PC-9 (cell line): Measurements from ENCODE around the gene EOLA2. TPM values are rescaled to one million over a fixed set of nuclear protein-coding genes. Genes with fewer than 3 reads are reported as not detected.
"Not testable (repeated sequence)": the region's sequence is repeated elsewhere in the genome, so short reads cannot be mapped to it uniquely, and the experiment has no call there.

Experiments
- BruUV-seq: library from RNA; stranded (reverse); fragments of 400-500 nt; replicated peaks from 2 replicates; lab custom pipeline; 2021; lab: Mats Ljungman, UMichigan
- CTCF ChIA-PET: fragments of 300-600 bp; sonication (Branson Sonifier 250); formaldehyde crosslinking; loops from one replicate; lab custom pipeline; 2022; ENCODE audit warnings: antibody characterized with exemption; lab: Charles Lee
- POLR2A ChIA-PET: fragments of 300-600 bp; sonication (Branson Sonifier 250); formaldehyde crosslinking; loops from one replicate; lab custom pipeline; 2022; ENCODE audit warnings: antibody characterized with exemption; ENCODE audit not compliant: unreplicated experiment; lab: Charles Lee
- DNase-seq, 2 experiments: peaks; one replicate each; pipeline versions ENCODE4 v3.0.0 to v3.0.0-alpha.2; 2015 to 2022; ENCODE audit warnings: mixed read lengths in 1 of 2
- H2AFZ ChIP-seq: fragments of 200-600 bp; sonication (generic); 2 replicates; pipeline ENCODE4 v1.8.1; 2017; ENCODE audit warnings: antibody characterized with exemption
- H3F3A ChIP-seq: fragments of 200-600 bp; sonication (generic); 2 replicates; pipeline ENCODE4 v1.8.1; 2017; ENCODE audit warnings: antibody characterized with exemption, mild to moderate bottlenecking, low read depth; ENCODE audit not compliant: insufficient read depth
- H3K27ac ChIP-seq: fragments of 200-600 bp; sonication (generic); 2 replicates; pipeline ENCODE4 v1.6.1; 2016; ENCODE audit warnings: mixed run types
- H3K27me3 ChIP-seq: fragments of 200-600 bp; sonication (generic); 2 replicates; pipeline ENCODE4 v1.6.1; 2016; ENCODE audit warnings: low read depth, mixed run types; ENCODE audit not compliant: insufficient read depth
- H3K36me3 ChIP-seq: fragments of 200-600 bp; sonication (generic); 2 replicates; pipeline ENCODE4 v1.6.1; 2016; ENCODE audit warnings: low read depth, mixed run types
- H3K4me1 ChIP-seq: fragments of 200-600 bp; sonication (generic); replicated peaks from 2 replicates; pipeline ENCODE4 v1.6.1; 2016; ENCODE audit warnings: mixed run types; ENCODE audit not compliant: insufficient read depth
- H3K4me2 ChIP-seq: fragments of 200-600 bp; sonication (generic); 2 replicates; pipeline ENCODE4 v1.6.1; 2017; ENCODE audit warnings: mixed run types
- H3K4me3 ChIP-seq: fragments of 200-600 bp; sonication (generic); 2 replicates; pipeline ENCODE4 v1.6.1; 2016; ENCODE audit warnings: mixed run types
- H3K79me2 ChIP-seq: fragments of 200-600 bp; sonication (generic); 2 replicates; pipeline ENCODE4 v1.6.1; 2017; ENCODE audit warnings: low read depth, mixed run types
- H3K9me2 ChIP-seq: fragments of 200-600 bp; sonication (generic); 2 replicates; pipeline ENCODE4 v1.8.1; 2017; ENCODE audit warnings: mild to moderate bottlenecking; ENCODE audit not compliant: insufficient read depth
- H3K9me3 ChIP-seq: fragments of 200-600 bp; sonication (generic); 2 replicates; pipeline ENCODE4 v1.8.1; 2016; ENCODE audit warnings: low read depth; ENCODE audit not compliant: insufficient read depth
- H4K20me1 ChIP-seq: fragments of 200-600 bp; sonication (generic); 2 replicates; pipeline ENCODE4 v1.8.1; 2017; ENCODE audit not compliant: insufficient read depth
- intact Hi-C: fragments of 100-400 bp; cut with micrococcal nuclease; formaldehyde crosslinking; loops from one replicate; pipeline ENCODE4 v1.10.0; 2022; ENCODE audit not compliant: unreplicated experiment
- total RNA-seq: library from RNA; stranded (reverse); gene quantifications from 2 replicates; pipeline ENCODE4 v1.2.3, GENCODE V29; 2021

EOLA2 gene
- total RNA-seq, 1 experiment from 2014 or later, result 44.3 TPM

DNA sequence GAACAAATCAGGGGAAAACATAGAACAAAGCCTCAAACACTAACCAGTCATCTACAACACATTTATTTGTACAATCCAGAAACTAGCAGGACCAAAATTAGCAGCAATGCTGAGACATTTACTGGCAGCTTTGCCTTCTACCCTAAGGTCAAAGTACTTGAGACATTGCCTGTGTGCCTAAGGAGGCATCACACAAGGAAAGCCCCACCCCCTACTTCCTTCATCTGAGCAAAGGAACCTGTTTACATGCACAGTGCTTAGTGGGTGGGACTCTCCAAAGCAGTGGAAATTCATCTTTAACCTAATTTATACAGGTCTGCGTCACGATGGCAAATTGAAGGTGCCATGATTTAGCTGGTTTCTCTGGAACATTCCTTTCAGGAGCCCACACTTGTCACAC, 6.1 kb downstream of the EOLA2 start:
- H3K36me3 ChIP-seq, H3K9me2 ChIP-seq: not testable (repeated sequence)

DNA sequence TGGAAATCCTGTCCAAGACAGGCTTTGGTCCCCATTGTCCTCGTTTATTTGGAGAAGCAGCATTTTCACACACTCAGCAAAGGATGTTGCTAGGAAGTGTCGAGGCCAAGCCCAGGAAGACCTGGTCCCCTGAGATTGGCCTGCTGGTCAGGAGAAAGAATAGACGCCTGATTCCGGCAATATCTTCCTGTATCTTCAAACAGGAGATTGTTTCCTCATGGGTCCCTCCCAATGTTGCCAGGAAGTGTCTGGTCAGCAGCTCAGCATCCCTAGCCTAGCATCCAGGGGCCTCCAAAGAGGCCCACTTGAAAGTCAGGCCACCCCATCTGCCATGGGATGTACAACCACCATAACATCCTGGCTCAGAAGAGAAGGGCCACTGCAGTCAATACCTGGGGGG, 6.9 kb downstream of the EOLA2 start:
- H3K36me3 ChIP-seq, H3K9me3 ChIP-seq, H3K4me2 ChIP-seq, H3K9me2 ChIP-seq, BruUV-seq, DNase-seq, H3K4me3 ChIP-seq, POLR2A ChIA-PET, H3K4me1 ChIP-seq, H3F3A ChIP-seq, CTCF ChIA-PET, H3K27me3 ChIP-seq, H4K20me1 ChIP-seq, H3K27ac ChIP-seq, H2AFZ ChIP-seq, intact Hi-C loops, H3K79me2 ChIP-seq: not testable (repeated sequence)

More for the DNA sequence above, 6.1 kb downstream of the EOLA2 start:
- H3K4me1 ChIP-seq, DNase-seq, intact Hi-C loops, H3K27ac ChIP-seq, POLR2A ChIA-PET, H4K20me1 ChIP-seq, H3F3A ChIP-seq, H3K4me3 ChIP-seq, H3K79me2 ChIP-seq, H3K9me3 ChIP-seq, CTCF ChIA-PET, H3K27me3 ChIP-seq, H3K4me2 ChIP-seq, BruUV-seq, H2AFZ ChIP-seq: not testable (repeated sequence)

- H4K20me1 ChIP-seq, H3K27ac ChIP-seq, H3K9me2 ChIP-seq, H3K9me3 ChIP-seq, H2AFZ ChIP-seq, CTCF ChIA-PET, DNase-seq, H3F3A ChIP-seq, BruUV-seq, H3K36me3 ChIP-seq, H3K27me3 ChIP-seq, intact Hi-C loops, H3K4me3 ChIP-seq, H3K4me2 ChIP-seq, H3K4me1 ChIP-seq, H3K79me2 ChIP-seq, POLR2A ChIA-PET: not testable (repeated sequence)
These were observed 8.9 kb downstream of the EOLA2 start, which contains the start of gene HSFX4 for GRCh38 chrX:149929400-149929799. Gene HSFX4 (plus strand): TSS chrX:149929573. CDS start chrX:149929645, 72 bp downstream.

- CTCF ChIA-PET, POLR2A ChIA-PET, H3K4me3 ChIP-seq, H3K9me3 ChIP-seq, H3K36me3 ChIP-seq, H3F3A ChIP-seq, H3K27me3 ChIP-seq, H3K79me2 ChIP-seq, H3K27ac ChIP-seq, H2AFZ ChIP-seq, H4K20me1 ChIP-seq, intact Hi-C loops, H3K4me2 ChIP-seq, H3K4me1 ChIP-seq, BruUV-seq, DNase-seq, H3K9me2 ChIP-seq: not testable (repeated sequence)
These were observed 9.7 kb downstream of the EOLA2 start for GRCh38 chrX:149928635-149929034.

- H3K4me2 ChIP-seq, BruUV-seq: not testable (repeated sequence)
These were observed 10.4 kb downstream of the EOLA2 start for GRCh38 chrX:149927964-149928258.

DNA sequence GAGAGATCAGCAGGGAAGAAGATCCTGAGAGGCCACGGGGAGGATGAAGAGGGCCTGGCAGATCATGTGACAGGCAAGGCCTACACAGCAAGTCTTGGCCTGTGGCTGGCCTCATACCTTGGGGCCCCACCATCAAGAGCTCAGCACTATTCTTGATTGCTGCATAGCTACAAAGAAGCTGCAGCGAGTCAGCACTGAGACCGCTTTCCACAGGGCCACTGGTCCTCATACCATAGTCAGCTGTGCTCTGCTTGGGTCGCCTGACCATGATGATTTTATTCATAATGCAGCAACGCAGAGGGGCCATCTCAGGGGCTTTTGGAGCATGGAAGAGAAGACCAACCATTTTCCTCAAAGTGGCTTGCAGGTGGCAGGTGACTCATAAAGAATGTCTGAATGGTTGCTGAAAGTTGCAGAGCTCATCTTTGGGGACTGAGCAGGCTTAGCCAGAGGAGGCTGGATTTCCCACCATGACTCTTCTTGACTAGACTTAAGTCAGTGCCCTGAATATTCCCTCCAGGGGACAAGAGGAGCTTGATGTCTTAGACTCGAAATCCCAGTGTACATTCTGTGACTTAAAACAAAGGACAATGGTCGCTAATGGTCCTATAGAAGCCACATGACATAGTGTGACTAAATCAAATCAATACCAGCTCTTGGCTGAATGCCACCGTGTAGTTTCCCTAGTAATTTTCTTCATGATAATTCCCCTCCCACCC, 10.9 kb downstream of the EOLA2 start:
- H3K4me1 ChIP-seq, H3K4me2 ChIP-seq, H3K36me3 ChIP-seq, intact Hi-C loops, CTCF ChIA-PET, POLR2A ChIA-PET, H3K4me3 ChIP-seq, H2AFZ ChIP-seq, DNase-seq, BruUV-seq, H3K27me3 ChIP-seq, H3F3A ChIP-seq, H3K27ac ChIP-seq, H3K9me3 ChIP-seq, H3K79me2 ChIP-seq, H4K20me1 ChIP-seq, H3K9me2 ChIP-seq: not testable (repeated sequence)

More at GRCh38 chrX:149927964-149928258, 10.4 kb downstream of the EOLA2 start:
- H3K27ac ChIP-seq, H3K36me3 ChIP-seq, POLR2A ChIA-PET, H3K9me2 ChIP-seq, H3F3A ChIP-seq, H3K27me3 ChIP-seq, H4K20me1 ChIP-seq, H2AFZ ChIP-seq, H3K4me1 ChIP-seq, H3K4me3 ChIP-seq, H3K9me3 ChIP-seq, H3K79me2 ChIP-seq, intact Hi-C loops, DNase-seq, CTCF ChIA-PET: not testable (repeated sequence)

DNA sequence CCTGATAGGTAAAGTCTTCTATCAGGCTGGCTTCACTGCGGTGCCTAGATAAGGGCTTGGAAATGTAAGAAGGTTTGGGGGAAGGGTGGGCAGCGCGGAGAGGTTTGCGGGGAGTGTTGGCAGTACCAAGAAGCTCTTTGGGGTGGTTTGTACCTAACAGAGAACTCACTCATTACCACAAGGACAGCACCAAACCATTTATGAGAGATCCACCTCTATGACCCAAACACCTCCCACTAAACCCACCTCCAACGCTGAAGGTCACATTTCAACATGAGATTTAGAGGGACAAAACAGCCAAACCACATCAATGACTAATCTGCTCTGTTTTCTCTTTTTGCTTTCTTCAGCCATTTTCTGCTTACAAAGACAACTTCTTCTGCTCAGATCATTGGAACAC, 13.9 kb downstream of the EOLA2 start:
- H3K36me3 ChIP-seq, H3K27me3 ChIP-seq, H3K4me2 ChIP-seq, H3K4me1 ChIP-seq, H3K79me2 ChIP-seq, intact Hi-C loops, POLR2A ChIA-PET, H3K9me3 ChIP-seq, H3F3A ChIP-seq, DNase-seq, H2AFZ ChIP-seq, H3K4me3 ChIP-seq, CTCF ChIA-PET, BruUV-seq, H3K27ac ChIP-seq, H3K9me2 ChIP-seq, H4K20me1 ChIP-seq: not testable (repeated sequence)
